DND-41 (cell line): Measurements from ENCODE around the gene GRK3.

Experiments
- EZH2 ChIP-seq: IDR thresholded peaks from 3 replicates; pipeline ENCODE4 v1.6.1; 2012; ENCODE audit warnings: borderline replicate concordance, low read depth, mild to moderate bottlenecking, moderate library complexity, low read length, inconsistent platforms; ENCODE audit not compliant: severe bottlenecking
- TF ChIP-seq, protein P1 (sequence below): IDR thresholded peaks from 2 replicates; pipeline ENCODE4 v1.5.1; 2012; ENCODE audit warnings: borderline replicate concordance, low read length, moderate library complexity, mild to moderate bottlenecking; ENCODE audit not compliant: poor library complexity, severe bottlenecking; ENCODE audit errors: extremely low read depth

DNA sequence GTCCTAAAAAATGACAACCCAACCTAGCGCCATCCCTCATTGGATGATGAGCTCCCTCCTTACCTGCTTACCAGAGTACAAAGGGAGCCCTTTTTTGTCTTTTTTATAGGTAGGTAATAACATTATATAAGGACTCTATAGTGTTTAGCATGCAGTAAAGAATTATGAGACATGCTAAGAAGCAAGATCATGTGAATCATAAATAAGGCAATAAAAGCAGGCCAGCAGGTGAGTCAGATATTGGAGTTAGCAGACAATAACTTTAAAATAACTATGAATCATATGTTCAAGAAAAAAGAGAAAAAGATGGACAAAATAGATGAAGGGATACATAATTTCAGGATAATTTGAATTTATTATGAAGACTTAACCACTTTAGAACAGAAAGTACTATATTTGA lies 81.5 kb downstream of the GRK3 start:
- TF ChIP-seq, protein P1, sequence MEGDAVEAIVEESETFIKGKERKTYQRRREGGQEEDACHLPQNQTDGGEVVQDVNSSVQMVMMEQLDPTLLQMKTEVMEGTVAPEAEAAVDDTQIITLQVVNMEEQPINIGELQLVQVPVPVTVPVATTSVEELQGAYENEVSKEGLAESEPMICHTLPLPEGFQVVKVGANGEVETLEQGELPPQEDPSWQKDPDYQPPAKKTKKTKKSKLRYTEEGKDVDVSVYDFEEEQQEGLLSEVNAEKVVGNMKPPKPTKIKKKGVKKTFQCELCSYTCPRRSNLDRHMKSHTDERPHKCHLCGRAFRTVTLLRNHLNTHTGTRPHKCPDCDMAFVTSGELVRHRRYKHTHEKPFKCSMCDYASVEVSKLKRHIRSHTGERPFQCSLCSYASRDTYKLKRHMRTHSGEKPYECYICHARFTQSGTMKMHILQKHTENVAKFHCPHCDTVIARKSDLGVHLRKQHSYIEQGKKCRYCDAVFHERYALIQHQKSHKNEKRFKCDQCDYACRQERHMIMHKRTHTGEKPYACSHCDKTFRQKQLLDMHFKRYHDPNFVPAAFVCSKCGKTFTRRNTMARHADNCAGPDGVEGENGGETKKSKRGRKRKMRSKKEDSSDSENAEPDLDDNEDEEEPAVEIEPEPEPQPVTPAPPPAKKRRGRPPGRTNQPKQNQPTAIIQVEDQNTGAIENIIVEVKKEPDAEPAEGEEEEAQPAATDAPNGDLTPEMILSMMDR = no peak
- TF ChIP-seq EZH2 = no peak
